Bronchial epithelial cell (primary cell): ENCODE measurements around the gene GALNT14. TPM values are rescaled to one million over a fixed set of nuclear protein-coding genes. Genes with fewer than 3 reads are reported as not detected.

Source experiments
- DNase-seq: peaks from one replicate; pipeline ENCODE4 v3.0.0-alpha.2; 2010; ENCODE audit warnings: low read depth
- FAIRE-seq: peaks from 2 replicates; lab custom pipeline; 2011; peaks lifted over from hg19 to GRCh38; lab: Jason Lieb, UNC
- H3K27me3 ChIP-seq: 2 replicates; pipeline ENCODE4 v1.5.1; 2011; ENCODE audit warnings: low read length; ENCODE audit not compliant: control insufficient read depth, insufficient read depth
- H3K36me3 ChIP-seq: 2 replicates; pipeline ENCODE4 v1.5.1; 2011; ENCODE audit warnings: low read length; ENCODE audit not compliant: control insufficient read depth, insufficient read depth
- H3K4me3 ChIP-seq: 2 replicates; pipeline ENCODE4 v1.5.1; 2011; ENCODE audit warnings: mild to moderate bottlenecking, low read depth, low read length, control low read depth
- total RNA-seq: library from RNA; depleted of rRNA; stranded (reverse); fragments of >200 nt; gene quantifications from 2 replicates; pipeline ENCODE4 v1.2.1, GENCODE V29; 2014
- TF ChIP-seq, protein P1 (sequence below): IDR thresholded peaks from 2 replicates; pipeline ENCODE4 v1.5.1; 2011; ENCODE audit warnings: mild to moderate bottlenecking, moderate library complexity, low read length, control low read depth, inconsistent platforms; ENCODE audit not compliant: insufficient read depth, severe bottlenecking

GALNT14 gene
- total RNA-seq, 1 donor from 2014 or later: 12.4 TPM

DNA sequence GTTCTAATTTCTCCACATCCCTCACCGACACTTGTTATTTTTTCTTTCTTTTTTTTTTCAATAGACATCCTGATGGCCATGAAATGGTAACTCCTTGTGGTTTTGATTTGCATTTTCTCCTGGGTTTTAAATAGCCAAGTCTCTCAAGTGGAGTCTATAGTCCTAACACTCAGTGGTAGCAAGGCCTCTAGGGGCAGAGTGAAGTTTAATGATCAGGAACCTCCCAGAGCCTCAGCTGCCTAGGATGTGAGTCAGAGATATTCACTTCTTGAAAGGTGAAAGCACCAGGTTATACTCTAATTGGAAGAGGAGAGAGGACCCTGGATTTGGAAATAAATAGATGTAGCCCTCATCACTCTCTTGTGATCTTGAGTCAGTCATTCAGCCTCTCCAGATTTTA, 268.3 kb downstream of the GALNT14 start:
- no peaks in the 10 kb centered on the region for H3K27me3 ChIP-seq
- no peak overlapping the region for H3K4me3 ChIP-seq
- no peaks in the 10 kb centered on the region for H3K36me3 ChIP-seq
- TF ChIP-seq, protein P1, sequence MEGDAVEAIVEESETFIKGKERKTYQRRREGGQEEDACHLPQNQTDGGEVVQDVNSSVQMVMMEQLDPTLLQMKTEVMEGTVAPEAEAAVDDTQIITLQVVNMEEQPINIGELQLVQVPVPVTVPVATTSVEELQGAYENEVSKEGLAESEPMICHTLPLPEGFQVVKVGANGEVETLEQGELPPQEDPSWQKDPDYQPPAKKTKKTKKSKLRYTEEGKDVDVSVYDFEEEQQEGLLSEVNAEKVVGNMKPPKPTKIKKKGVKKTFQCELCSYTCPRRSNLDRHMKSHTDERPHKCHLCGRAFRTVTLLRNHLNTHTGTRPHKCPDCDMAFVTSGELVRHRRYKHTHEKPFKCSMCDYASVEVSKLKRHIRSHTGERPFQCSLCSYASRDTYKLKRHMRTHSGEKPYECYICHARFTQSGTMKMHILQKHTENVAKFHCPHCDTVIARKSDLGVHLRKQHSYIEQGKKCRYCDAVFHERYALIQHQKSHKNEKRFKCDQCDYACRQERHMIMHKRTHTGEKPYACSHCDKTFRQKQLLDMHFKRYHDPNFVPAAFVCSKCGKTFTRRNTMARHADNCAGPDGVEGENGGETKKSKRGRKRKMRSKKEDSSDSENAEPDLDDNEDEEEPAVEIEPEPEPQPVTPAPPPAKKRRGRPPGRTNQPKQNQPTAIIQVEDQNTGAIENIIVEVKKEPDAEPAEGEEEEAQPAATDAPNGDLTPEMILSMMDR: peak; percentile 14
- DNase-seq (peak; percentile 63), FAIRE-seq (no peak)

DNA sequence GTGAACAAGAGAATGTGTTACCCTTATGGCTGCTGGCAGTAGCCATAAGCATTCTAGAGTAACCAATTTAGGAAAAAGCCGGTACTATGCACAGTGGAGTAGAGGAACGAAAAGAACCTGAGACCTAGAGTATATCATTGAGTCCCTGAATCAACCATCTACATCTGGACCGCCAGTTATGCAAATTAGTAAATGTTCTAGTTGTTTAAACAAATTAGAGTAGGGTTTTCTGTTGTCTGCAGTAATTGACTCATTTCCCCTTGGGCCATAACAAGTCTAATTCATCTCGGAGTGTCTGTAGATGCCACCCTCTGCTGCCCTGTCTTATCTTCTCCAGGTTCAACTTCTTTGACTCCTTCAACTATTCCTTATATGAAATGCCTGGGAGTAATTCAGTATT, 270.9 kb downstream of the GALNT14 start:
- Histone ChIP-seq H3K36me3 (no peaks in the 10 kb centered on the region), H3K27me3 (no peaks in the 10 kb centered on the region), H3K4me3 (no peak overlapping the region)
- TF ChIP-seq, protein P1: no peak
- DNase-seq: peak; percentile 42
- no peak for FAIRE-seq

GRCh38 chr2:30866974-30867373, 271.3 kb downstream of the GALNT14 start:
- no peak for FAIRE-seq
- Histone ChIP-seq H3K4me3 (no peak overlapping the region), H3K27me3 (no peaks in the 10 kb centered on the region), H3K36me3 (no peaks in the 10 kb centered on the region)
- TF ChIP-seq, protein P1: no peak
- DNase-seq: no peak

GRCh38 chr2:30865892-30866681, 272.2 kb downstream of the GALNT14 start:
- Histone ChIP-seq H3K27me3 (no peaks in the 10 kb centered on the region), H3K4me3 (no peak overlapping the region), H3K36me3 (no peaks in the 10 kb centered on the region)
- FAIRE-seq: peak; percentile 58
- TF ChIP-seq, protein P1: no peak
- no peak for DNase-seq

DNA sequence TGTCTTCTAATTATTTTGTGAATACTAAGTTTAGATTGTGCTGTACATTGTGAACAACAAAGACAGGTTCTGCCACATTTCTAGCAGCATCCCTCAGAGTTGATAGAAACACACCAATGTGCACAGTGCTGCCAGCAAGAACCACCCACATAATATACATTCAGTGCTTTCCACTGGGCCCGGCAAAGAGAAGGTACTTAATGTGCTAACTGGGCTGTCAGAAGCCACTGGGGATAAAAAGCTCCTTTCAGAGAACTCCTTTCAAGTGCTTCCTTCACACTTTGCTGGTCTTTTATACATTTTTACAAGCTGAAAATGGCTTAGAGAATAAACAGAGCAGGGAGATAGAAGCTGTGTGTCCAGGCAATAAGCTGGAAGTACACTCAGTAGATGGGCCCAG, 273.0 kb downstream of the GALNT14 start:
- no peak overlapping the region for H3K4me3 ChIP-seq
- TF ChIP-seq, protein P1: no peak
- no peaks in the 10 kb centered on the region for H3K27me3 ChIP-seq
- FAIRE-seq: no peak
- H3K36me3 ChIP-seq: no peaks in the 10 kb centered on the region
- no peak for DNase-seq
